Activated naive CD8-positive, alpha-beta T cell treated with anti-CD3 and anti-CD28 coated beads, Interleukin-2, amount 10 ng/mL, durations not matched to agents 7 days and 5 days (primary cell): ENCODE measurements around the gene OR5D14. TPM values are rescaled to one million over a fixed set of nuclear protein-coding genes. Genes with fewer than 3 reads are reported as not detected.

ENCODE experiments used
- ATAC-seq: fragments of 150-1000 bp; cut with Tn5 transposase; one replicate; pipeline ENCODE4 v1.10.0; 2021; ENCODE audit warnings: low read depth, moderate library complexity
- POLR2A ChIA-PET: fragments of 350-600 bp; sonication (Branson Sonifier 250); formaldehyde crosslinking; loops from one replicate; lab custom pipeline; 2021; ENCODE audit warnings: antibody characterized with exemption; lab: Charles Lee
- DNase-seq: peaks from one replicate; pipeline ENCODE4 v3.0.0; 2021
- H3K27ac Mint-ChIP-seq: one replicate; pipeline ENCODE4 v1.8.0; 2022; ENCODE audit warnings: mild to moderate bottlenecking, mixed read lengths
- H3K27me3 Mint-ChIP-seq: one replicate; pipeline ENCODE4 v1.8.0; 2022; ENCODE audit warnings: mild to moderate bottlenecking, moderate library complexity, mixed read lengths
- H3K36me3 Mint-ChIP-seq: one replicate; pipeline ENCODE4 v1.8.0; 2021; ENCODE audit warnings: mild to moderate bottlenecking, mixed read lengths
- H3K4me1 Mint-ChIP-seq: one replicate; pipeline ENCODE4 v1.8.0; 2021; ENCODE audit warnings: mixed read lengths
- H3K4me3 Mint-ChIP-seq: one replicate; pipeline ENCODE4 v1.8.0; 2022; ENCODE audit warnings: mild to moderate bottlenecking, moderate library complexity, mixed read lengths
- H3K9me3 Mint-ChIP-seq: one replicate; pipeline ENCODE4 v1.8.0; 2021; ENCODE audit warnings: mixed read lengths
- total RNA-seq, 2 experiments: library from RNA; stranded (reverse); gene quantifications; one replicate each; pipeline ENCODE4 v1.2.3, GENCODE V29; 2021

The OR5D14 gene
- total RNA-seq = not detected

DNA sequence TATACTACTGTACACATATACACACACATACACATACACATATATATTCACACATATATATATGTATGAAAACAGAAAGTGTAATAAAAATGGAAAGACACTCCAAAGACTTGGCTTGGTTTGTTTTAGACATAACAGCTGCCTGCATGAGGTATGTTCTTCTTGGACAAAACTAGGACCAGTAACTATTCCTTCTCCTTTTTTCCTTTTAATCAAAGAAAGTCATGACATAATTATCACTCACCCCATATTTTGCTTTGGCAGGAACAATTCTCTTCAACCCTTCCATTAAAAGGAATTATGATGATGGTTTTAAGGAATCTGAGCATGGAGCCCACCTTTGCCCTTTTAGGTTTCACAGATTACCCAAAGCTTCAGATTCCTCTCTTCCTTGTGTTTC, at the start of gene OR5D14:
OR5D14 (plus strand) TSS at position 301 of the 400 bp plus-strand sequence; CDS start at position 301, 0 bp downstream.
- H3K9me3 Mint-ChIP-seq = peaks cover 11% of the 10 kb centered on the region

DNA sequence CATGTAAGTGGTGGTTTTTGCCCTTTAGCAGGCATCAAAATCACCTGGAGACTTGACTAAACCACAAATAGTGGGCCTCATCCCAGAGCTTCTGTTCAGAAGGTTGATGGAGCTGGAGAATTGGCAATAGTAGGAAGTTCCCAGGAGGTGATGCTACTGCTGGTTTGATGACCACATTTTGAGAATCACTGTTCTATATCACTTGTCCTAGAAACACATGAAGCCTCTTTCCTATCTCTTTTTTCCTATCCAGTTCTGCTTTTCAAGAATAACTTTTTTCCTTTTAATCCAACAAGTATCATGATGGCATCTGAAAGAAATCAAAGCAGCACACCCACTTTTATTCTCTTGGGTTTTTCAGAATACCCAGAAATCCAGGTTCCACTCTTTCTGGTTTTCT, 22.2 kb upstream of the OR5D14 start, which contains the start of gene OR5D13:
OR5D13 (plus strand) TSS at position 301 of the 400 bp plus-strand sequence; CDS start at position 301, 0 bp downstream.
- Mint-ChIP-seq H3K27ac (no peak within 1 kb of the TSS), H3K4me3 (no peak within 1 kb of the TSS), H3K4me1 (no peaks in the 10 kb centered on the region), H3K9me3 (peaks cover 9% of the 10 kb centered on the region), H3K27me3 (no peaks in the 10 kb centered on the region), H3K36me3 (no peaks in the 10 kb centered on the region)
- DNase-seq = no peak
- POLR2A ChIA-PET = no interaction called here
- no peak for ATAC-seq

More for the DNA sequence above, at the start of gene OR5D14:
- Mint-ChIP-seq H3K4me1 (no peaks in the 10 kb centered on the region), H3K4me3 (no peak within 1 kb of the TSS), H3K36me3 (no peaks in the 10 kb centered on the region), H3K27ac (no peak within 1 kb of the TSS), H3K27me3 (no peaks in the 10 kb centered on the region)
- ATAC-seq = no peak
- no peak for DNase-seq
- POLR2A ChIA-PET = interaction anchor here (0.6 kb wide), 1 partner anchor 147 kb away, joined by 3 read pairs; no protein-coding TSS in a partner anchor

DNA sequence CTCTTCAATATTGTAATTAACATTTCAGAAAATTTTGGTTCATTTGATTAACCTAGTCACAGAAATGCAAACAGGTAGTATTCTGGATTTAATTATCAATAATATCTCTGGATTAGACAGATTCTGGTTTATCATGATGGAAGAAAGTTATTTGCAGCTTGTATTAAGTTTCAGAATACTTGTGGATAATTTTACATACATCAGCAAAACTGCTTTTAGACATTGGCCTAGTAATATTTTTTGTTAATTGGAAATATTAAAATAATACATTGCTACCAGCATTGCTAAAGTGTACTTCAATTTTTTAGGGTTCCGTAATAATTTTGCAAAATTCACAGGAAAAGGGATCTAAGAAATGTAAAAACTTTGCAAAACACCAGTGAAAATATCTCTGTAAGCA, 3.8 kb upstream of the OR5D14 start:
- ATAC-seq = no peak
- H3K4me1 Mint-ChIP-seq = no peaks in the 10 kb centered on the region
- no peak overlapping the region for H3K27ac Mint-ChIP-seq
- POLR2A ChIA-PET = no interaction called here
- peaks cover 10% of the 10 kb centered on the region for H3K9me3 Mint-ChIP-seq
- no peaks in the 10 kb centered on the region for H3K27me3 Mint-ChIP-seq
- no peak overlapping the region for H3K4me3 Mint-ChIP-seq
- no peak for DNase-seq
- no peaks in the 10 kb centered on the region for H3K36me3 Mint-ChIP-seq

DNA sequence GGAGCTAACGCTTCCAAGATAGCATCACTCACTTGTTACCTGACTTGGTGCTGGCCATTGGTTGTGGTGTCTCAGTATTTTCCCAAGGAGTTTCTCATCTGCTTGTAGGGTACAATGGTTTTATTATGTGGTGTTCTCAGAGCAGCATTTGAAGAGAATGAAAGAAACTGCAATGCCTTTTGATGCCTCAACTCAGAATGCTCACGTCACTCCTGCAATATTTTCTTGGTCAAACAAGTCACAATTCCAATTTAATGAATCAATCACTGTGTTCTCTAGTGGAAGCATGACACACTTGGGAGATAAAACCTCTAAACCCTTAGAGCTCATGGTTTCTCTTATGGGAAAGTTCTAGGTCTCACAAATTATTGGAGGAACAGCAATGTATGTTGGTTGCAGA, 2.0 kb upstream of the OR5D14 start:
- Mint-ChIP-seq H3K4me1 (no peaks in the 10 kb centered on the region), H3K9me3 (peaks cover 5% of the 10 kb centered on the region), H3K4me3 (no peak overlapping the region), H3K27ac (no peak overlapping the region), H3K36me3 (no peaks in the 10 kb centered on the region), H3K27me3 (no peaks in the 10 kb centered on the region)
- no peak for DNase-seq
- POLR2A ChIA-PET = no interaction called here
- no peak for ATAC-seq

DNA sequence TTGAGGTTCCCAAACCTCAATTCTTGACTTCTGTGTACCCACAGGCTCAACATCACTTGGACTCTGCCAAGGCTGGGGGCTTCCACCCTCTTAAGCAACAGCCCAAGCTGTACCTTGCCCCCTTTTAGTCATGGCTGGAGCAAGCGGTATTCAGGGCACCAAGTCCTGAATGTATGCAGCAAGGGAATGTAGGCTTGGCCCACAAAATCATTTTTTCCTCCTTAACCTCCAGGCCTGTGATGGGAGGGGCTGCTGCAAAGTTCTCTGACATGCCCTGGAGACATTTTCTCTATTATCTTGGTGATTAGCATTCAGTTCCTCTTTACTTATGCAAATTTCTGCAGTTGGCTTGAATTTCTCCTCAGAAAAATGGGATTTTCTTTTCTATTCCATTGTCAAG, 10.9 kb downstream of the OR5D14 start:
- Mint-ChIP-seq H3K4me3 (no peak overlapping the region), H3K9me3 (peaks cover 23% of the 10 kb centered on the region), H3K27me3 (no peaks in the 10 kb centered on the region), H3K36me3 (no peaks in the 10 kb centered on the region), H3K27ac (no peak overlapping the region), H3K4me1 (no peaks in the 10 kb centered on the region)
- no peak for DNase-seq
- POLR2A ChIA-PET = no interaction called here
- ATAC-seq = no peak

DNA sequence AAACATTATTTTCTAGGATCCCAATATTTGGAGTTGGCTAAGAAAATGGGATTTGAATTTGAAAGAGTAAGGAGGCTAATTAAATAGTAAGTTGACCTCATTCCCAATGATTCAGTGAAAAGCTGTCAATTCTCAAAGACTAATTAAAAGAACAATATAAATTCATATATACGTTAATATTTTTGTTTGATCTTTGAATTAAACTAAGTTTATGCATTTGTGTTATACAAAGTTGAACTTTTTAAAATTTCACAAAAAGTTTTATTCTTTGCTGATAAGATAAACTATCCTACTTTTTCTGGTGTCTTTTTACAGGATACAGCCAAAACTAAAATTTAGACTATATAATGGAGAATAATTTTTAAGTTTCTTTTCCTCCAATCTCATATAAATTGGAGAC, 15.7 kb downstream of the OR5D14 start, which contains the start of gene OR5L1:
OR5L1 (plus strand) TSS at position 301 of the 400 bp plus-strand sequence. CDS start 100 bp downstream, outside the sequence.
- ATAC-seq = no peak
- H3K27ac Mint-ChIP-seq = no peak within 1 kb of the TSS

DNA sequence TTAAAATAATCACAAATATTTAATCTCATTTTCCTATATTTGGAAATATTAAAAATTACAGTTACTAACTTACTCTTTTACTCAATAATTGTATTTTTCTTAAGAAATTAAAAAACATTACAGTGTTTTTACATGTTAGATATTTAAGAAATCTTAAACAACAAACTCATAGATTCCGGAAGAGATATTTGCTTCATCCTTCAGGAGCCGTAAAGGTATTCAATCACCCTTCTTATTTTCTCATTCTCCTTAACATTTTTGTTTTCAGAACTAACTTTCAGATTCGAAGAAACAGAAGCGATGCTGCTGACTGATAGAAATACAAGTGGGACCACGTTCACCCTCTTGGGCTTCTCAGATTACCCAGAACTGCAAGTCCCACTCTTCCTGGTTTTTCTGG, 24.0 kb downstream of the OR5D14 start, which contains the start of gene OR5D18:
OR5D18 (plus strand) TSS at position 301 of the 400 bp plus-strand sequence; CDS start at position 301, 0 bp downstream.
- POLR2A ChIA-PET = no interaction called here
- Mint-ChIP-seq H3K4me1 (no peaks in the 10 kb centered on the region), H3K27me3 (no peaks in the 10 kb centered on the region), H3K36me3 (no peaks in the 10 kb centered on the region), H3K27ac (no peak within 1 kb of the TSS), H3K4me3 (no peak within 1 kb of the TSS), H3K9me3 (peaks cover 7% of the 10 kb centered on the region)
- ATAC-seq = no peak
- DNase-seq = no peak

More for the DNA sequence above, 15.7 kb downstream of the OR5D14 start, which contains the start of gene OR5L1:
- Mint-ChIP-seq H3K36me3 (no peaks in the 10 kb centered on the region), H3K27me3 (no peaks in the 10 kb centered on the region), H3K9me3 (peaks cover 18% of the 10 kb centered on the region), H3K4me3 (no peak within 1 kb of the TSS), H3K4me1 (no peaks in the 10 kb centered on the region)
- POLR2A ChIA-PET = no interaction called here
- DNase-seq = no peak

DNA sequence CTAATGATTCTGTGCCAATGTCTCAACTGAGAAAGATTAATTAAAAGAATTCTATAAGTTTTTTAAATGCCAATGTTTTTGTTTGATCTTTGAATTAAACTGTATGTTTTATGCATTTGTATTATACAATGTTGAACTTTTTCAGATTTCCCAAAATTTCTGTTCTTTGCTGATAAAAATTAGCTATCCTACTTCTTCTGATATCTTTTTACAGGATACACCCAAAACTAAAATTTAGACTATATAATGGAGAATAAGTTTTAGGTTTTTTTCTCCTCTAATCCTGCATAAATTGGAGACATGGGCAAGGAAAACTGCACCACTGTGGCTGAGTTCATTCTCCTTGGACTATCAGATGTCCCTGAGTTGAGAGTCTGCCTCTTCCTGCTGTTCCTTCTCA, 31.6 kb downstream of the OR5D14 start, which contains the start of gene OR5L2:
OR5L2 (plus strand) TSS at position 301 of the 400 bp plus-strand sequence; CDS start at position 301, 0 bp downstream.
- no peak for DNase-seq
- Mint-ChIP-seq H3K27me3 (no peaks in the 10 kb centered on the region), H3K4me3 (no peak within 1 kb of the TSS), H3K4me1 (no peaks in the 10 kb centered on the region), H3K27ac (no peak within 1 kb of the TSS), H3K36me3 (no peaks in the 10 kb centered on the region), H3K9me3 (peaks cover 6% of the 10 kb centered on the region)
- POLR2A ChIA-PET = no interaction called here
- no peak for ATAC-seq

DNA sequence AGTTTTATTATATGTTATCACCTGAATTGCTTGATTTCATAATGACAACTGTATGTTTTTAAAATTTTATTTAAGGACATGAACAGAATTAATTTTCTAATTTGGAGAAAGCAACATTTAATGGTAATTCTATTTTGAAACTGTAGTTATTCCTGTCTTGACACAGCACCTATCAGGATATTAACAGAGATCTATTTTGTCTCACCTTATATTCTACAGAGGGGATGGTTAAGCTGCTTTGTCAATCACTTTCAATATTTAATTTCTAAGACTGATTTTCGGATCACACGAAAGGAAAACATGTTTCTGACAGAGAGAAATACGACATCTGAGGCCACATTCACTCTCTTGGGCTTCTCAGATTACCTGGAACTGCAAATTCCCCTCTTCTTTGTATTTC, 43.1 kb downstream of the OR5D14 start, which contains the start of gene OR5D16:
OR5D16 (plus strand) TSS at position 301 of the 400 bp plus-strand sequence; CDS start at position 301, 0 bp downstream.
- no peak within 1 kb of the TSS for H3K4me3 Mint-ChIP-seq
- H3K36me3 Mint-ChIP-seq = no peaks in the 10 kb centered on the region
- H3K27me3 Mint-ChIP-seq = no peaks in the 10 kb centered on the region
- no peak within 1 kb of the TSS for H3K27ac Mint-ChIP-seq
- H3K9me3 Mint-ChIP-seq = peaks cover 11% of the 10 kb centered on the region
- DNase-seq (no peak), ATAC-seq (no peak)
- POLR2A ChIA-PET = no interaction called here
- H3K4me1 Mint-ChIP-seq = no peaks in the 10 kb centered on the region

Other genes starting within 250 kb of the OR5D14 start
- not detected for gene OR4C15, start 241.1 kb upstream of the OR5D14 start, total RNA-seq
- gene OR4C16, start 223.4 kb upstream of the OR5D14 start, total RNA-seq = not detected
- not detected for gene OR4C11, start 187.9 kb upstream of the OR5D14 start, total RNA-seq
- gene OR4P4, start 160.4 kb upstream of the OR5D14 start, total RNA-seq = not detected
- gene OR4S2, start 147.2 kb upstream of the OR5D14 start, total RNA-seq = not detected
- gene OR4C6, start 133.4 kb upstream of the OR5D14 start, total RNA-seq = not detected
- gene OR5D13, start 22.1 kb upstream of the OR5D14 start, total RNA-seq = not detected
- not detected for gene OR5L1, start 15.8 kb downstream of the OR5D14 start, total RNA-seq
- not detected for gene OR5D18, start 24.1 kb downstream of the OR5D14 start, total RNA-seq
- not detected for gene OR5L2, start 31.7 kb downstream of the OR5D14 start, total RNA-seq
- not detected for gene OR5D16, start 43.2 kb downstream of the OR5D14 start, total RNA-seq
- gene TRIM51, start 87.7 kb downstream of the OR5D14 start, total RNA-seq = not detected
- gene OR5W2, start 119.0 kb downstream of the OR5D14 start, total RNA-seq = not detected
- gene OR5I1, start 140.8 kb downstream of the OR5D14 start, total RNA-seq = not detected
- not detected for gene OR10AG1, start 174.4 kb downstream of the OR5D14 start, total RNA-seq
- not detected for gene OR5F1, start 199.1 kb downstream of the OR5D14 start, total RNA-seq
- not detected for gene OR5AS1, start 232.1 kb downstream of the OR5D14 start, total RNA-seq